ENCODE results near the gene CHD8.

GRCh38 chr14:21505012-21505553, 49.2 kb upstream of the CHD8 start:
- no peak for TF ChIP-seq CTCF (IDR thresholded peaks at IDR 0.05; ENCODE audit: extremely low read depth in 1 of 2, insufficient read depth in 1 of 2, low read depth in 1 of 2, low read length in 2 of 2)
- no peak for TF ChIP-seq EZH2 (IDR thresholded peaks at IDR 0.05; ENCODE audit: borderline replicate concordance, low read depth, low read length, severe bottlenecking)
- TF ChIP-seq FOS (IDR thresholded peaks at IDR 0.05; ENCODE audit: borderline replicate concordance, insufficient read depth, low read length): no peak
- no peak for TF ChIP-seq POLR2AphosphoS5 (IDR thresholded peaks at IDR 0.05; ENCODE audit: insufficient read depth, low read depth, low read length)
- TF ChIP-seq POLR2A (IDR thresholded peaks at IDR 0.05; ENCODE audit: low read depth, low read length): no peak
- TF ChIP-seq MAX (IDR thresholded peaks at IDR 0.05; ENCODE audit: insufficient read depth, insufficient read length): no peak
- TF ChIP-seq GATA2 (IDR thresholded peaks at IDR 0.05; ENCODE audit: insufficient read depth, insufficient read length, low read depth, low read length): no peak
- TF ChIP-seq JUN (IDR thresholded peaks at IDR 0.05; ENCODE audit: borderline replicate concordance, insufficient read depth, insufficient read length, low read depth): no peak
- TF ChIP-seq MYC (IDR thresholded peaks at IDR 0.05; ENCODE audit: low read depth, low read length): no peak

Measured in endothelial cell of umbilical vein (primary cell).